Esophagus squamous epithelium (tissue), 5 donors: ENCODE data around the gene GATB. TPM values are rescaled to one million over a fixed set of nuclear protein-coding genes. Genes with fewer than 3 reads are reported as not detected.

Experiments
- DNase-seq: peaks from one replicate; lab custom pipeline; 2025; lab: John Stamatoyannopoulos, UW
- H3K27ac ChIP-seq, 4 donors: fragments of 200-600 bp; sonication (generic); one replicate each; pipeline ENCODE4 v1.5.1; 2016 to 2019; ENCODE audit warnings: mild to moderate bottlenecking in 1 of 4
- H3K27me3 ChIP-seq, 4 donors: fragments of 200-600 bp; sonication (generic); 1 replicate in 3 of 4; 2 replicates in 1 of 4; pipeline versions ENCODE4 v1.5.1 to v1.6.0; 2017 to 2021; ENCODE audit warnings: antibody characterized with exemption in 1 of 4
- H3K36me3 ChIP-seq, 3 donors: fragments of 200-600 bp; sonication (generic); one replicate each; pipeline ENCODE4 v1.5.1; 2016 to 2019
- H3K4me1 ChIP-seq, 3 donors: fragments of 200-600 bp; sonication (generic); one replicate each; pipeline ENCODE4 v1.5.1; 2017 to 2019
- H3K4me3 ChIP-seq, 4 donors: fragments of 200-600 bp; sonication (generic); 1 replicate in 3 of 4; 2 replicates in 1 of 4; pipeline ENCODE4 v1.5.1; 2016 to 2019; ENCODE audit warnings: mild to moderate bottlenecking in 2 of 4, moderate library complexity in 1 of 4
- H3K9me3 ChIP-seq, 3 donors: fragments of 200-600 bp; sonication (generic); one replicate each; pipeline ENCODE4 v1.5.1; 2016 to 2019
- POLR2A ChIP-seq, 4 donors: fragments of 450-650 bp; IDR thresholded peaks; one replicate each; pipeline ENCODE4 v1.6.1; 2017; ENCODE audit warnings: antibody characterized with exemption in 4 of 4, mild to moderate bottlenecking in 4 of 4, moderate library complexity in 3 of 4
- WGBS, 2 donors: methylation state at CpG; one replicate each; pipeline ENCODE4 v1.1.5; 2018; 5-methylcytosine and 5-hydroxymethylcytosine counted together
- intact Hi-C: fragments of 100-400 bp; cut with DNase I; formaldehyde crosslinking; loops from one replicate; pipeline ENCODE4 v1.15.0; 2022
- total RNA-seq, 4 donors: library from RNA; depleted of rRNA; stranded (reverse); fragments of >200 nt; gene quantifications; one replicate each; pipeline ENCODE4 v1.1.0, GENCODE V29; 2016
- TF ChIP-seq, protein P1 (sequence below), 6 experiments: fragments of 450-650 bp in 4 of 6; fragments of 200-600 bp in 2 of 6; sonication (generic) in 2 of 6; IDR thresholded peaks; one replicate each; pipeline ENCODE4 v1.5.1; 2016 to 2019; ENCODE audit warnings: antibody characterized with exemption in 6 of 6, mild to moderate bottlenecking in 4 of 6, moderate library complexity in 4 of 6
- donor health status: DM: yes; HTN: yes; CAD: no.

The GATB gene
- total RNA-seq, 4 donors from 2014 or later = 13.4 to 29.8 (median 24.2) TPM

DNA sequence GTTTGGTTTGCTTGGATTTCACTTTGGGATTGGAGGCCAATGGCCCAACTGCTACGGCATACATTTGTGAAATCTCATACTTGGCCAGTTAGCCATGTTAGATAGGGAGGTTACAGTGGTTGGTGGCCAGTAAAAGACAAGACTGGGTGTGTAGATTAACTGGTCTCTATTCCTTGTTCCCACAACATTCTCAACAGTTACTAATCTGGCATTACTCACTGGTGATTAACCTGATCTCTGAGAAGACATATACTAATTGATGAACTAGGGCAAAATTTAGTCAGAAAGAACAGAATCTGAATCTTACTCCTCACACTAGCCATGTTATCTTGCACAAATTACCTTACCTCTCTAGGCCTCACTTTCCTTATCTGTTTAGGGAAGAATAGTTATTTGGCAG is 33.4 kb downstream of the GATB start:
- Histone ChIP-seq H3K27me3 (no peaks in the 10 kb centered on the region), H3K9me3 (no peaks in the 10 kb centered on the region), H3K27ac (peak overlapping the region in 1 of 4 donors; percentile 15), H3K4me3 (no peak overlapping the region), H3K36me3 (peaks cover 0 to 4% (median 0%) of the 10 kb centered on the region in 3 donors), H3K4me1 (peaks cover 7 to 11% (median 10%) of the 10 kb centered on the region in 3 donors)
- DNase-seq = no peak
- 81 to 82% methylated on average over 1 of the region's 1 CpG for WGBS, 2 donors
- no peak for TF ChIP-seq POLR2A (IDR thresholded peaks at IDR 0.05)
- TF ChIP-seq, protein P1, sequence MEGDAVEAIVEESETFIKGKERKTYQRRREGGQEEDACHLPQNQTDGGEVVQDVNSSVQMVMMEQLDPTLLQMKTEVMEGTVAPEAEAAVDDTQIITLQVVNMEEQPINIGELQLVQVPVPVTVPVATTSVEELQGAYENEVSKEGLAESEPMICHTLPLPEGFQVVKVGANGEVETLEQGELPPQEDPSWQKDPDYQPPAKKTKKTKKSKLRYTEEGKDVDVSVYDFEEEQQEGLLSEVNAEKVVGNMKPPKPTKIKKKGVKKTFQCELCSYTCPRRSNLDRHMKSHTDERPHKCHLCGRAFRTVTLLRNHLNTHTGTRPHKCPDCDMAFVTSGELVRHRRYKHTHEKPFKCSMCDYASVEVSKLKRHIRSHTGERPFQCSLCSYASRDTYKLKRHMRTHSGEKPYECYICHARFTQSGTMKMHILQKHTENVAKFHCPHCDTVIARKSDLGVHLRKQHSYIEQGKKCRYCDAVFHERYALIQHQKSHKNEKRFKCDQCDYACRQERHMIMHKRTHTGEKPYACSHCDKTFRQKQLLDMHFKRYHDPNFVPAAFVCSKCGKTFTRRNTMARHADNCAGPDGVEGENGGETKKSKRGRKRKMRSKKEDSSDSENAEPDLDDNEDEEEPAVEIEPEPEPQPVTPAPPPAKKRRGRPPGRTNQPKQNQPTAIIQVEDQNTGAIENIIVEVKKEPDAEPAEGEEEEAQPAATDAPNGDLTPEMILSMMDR (IDR thresholded peaks at IDR 0.05) = no peak
- intact Hi-C loops = no loop called here

DNA sequence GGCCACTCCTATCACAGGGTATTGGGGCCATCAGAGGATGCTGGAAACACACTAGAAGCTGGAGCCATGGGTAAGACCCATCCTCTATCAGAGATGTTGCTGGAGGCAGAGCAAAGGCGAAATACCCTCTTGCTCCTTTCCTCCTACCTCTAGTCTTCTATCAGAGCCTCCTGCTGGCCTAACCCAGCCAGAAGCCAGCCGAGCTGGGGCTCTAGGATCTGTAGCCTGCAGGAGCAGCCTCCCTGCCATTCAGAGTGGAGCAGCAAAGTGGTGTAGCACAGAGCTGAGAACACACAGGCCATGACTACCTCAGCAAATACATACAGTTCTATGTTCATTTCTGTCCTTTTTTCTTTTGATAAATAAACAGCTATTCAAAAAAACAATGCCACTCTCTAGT is 35.7 kb downstream of the GATB start:
- DNase-seq = no peak
- no peaks in the 10 kb centered on the region for H3K27me3 ChIP-seq
- WGBS, 2 donors = 85 to 100% methylated on average over 2 of the region's 2 CpGs
- H3K27ac ChIP-seq = no peak overlapping the region
- TF ChIP-seq, protein P1 (IDR thresholded peaks at IDR 0.05) = no peak
- TF ChIP-seq POLR2A (IDR thresholded peaks at IDR 0.05) = no peak
- H3K4me1 ChIP-seq = peaks cover under 1 to 7% (median 6%) of the 10 kb centered on the region in 3 donors
- no peaks in the 10 kb centered on the region for H3K9me3 ChIP-seq
- no peak overlapping the region for H3K4me3 ChIP-seq
- H3K36me3 ChIP-seq = peaks cover 0 to 6% (median 0%) of the 10 kb centered on the region in 3 donors
- intact Hi-C loops = no loop called here

DNA sequence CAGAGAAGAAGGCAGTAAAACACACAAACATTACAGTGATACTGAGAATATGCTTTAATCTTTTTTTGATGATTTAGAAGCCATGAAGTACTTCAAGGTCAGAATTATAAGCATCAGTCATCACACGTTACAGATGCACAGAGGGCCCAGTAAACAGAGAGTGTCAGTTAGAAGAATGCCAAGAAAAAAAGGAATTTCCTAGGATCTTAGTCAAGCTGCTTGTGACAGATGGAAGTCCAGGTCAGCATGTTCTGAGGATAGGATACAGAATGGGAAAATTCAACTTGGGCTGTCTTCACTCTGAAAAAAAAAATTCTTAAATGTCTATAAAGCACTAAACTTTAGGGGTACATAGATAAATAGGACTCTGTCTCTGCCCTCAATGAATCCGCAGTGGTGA is 38.9 kb downstream of the GATB start:
- WGBS, 2 donors = 93 to 94% methylated on average over 2 of the region's 2 CpGs
- intact Hi-C loops = no loop called here
- no peak for TF ChIP-seq POLR2A (IDR thresholded peaks at IDR 0.05)
- TF ChIP-seq, protein P1 (IDR thresholded peaks at IDR 0.05) = no peak
- no peaks in the 10 kb centered on the region for H3K27me3 ChIP-seq
- H3K4me1 ChIP-seq = peaks cover 0 to 26% (median 0%) of the 10 kb centered on the region in 3 donors
- H3K4me3 ChIP-seq = no peak overlapping the region
- H3K9me3 ChIP-seq = no peaks in the 10 kb centered on the region
- H3K27ac ChIP-seq = no peak overlapping the region
- H3K36me3 ChIP-seq = peaks cover 0 to 11% (median 0%) of the 10 kb centered on the region in 3 donors
- DNase-seq = no peak

DNA sequence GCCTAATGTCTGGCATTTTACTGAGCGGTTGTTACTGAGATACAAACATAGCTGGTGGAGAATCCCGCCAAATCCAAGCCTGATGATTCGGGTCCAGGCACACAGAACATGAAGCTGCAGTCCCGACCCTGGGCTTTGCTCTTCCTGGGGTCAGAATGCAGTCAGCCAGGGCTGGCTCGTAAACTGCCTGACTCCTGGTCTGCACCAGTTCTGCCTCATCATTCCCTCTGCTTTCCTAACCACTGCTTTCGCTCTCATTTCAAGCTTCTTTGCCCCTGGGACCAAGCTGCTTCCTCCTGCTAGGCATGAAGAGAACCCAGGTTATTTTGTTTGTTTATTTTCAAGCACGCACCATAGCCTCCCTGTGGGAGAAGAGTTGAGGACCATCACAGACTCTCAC is 39.3 kb downstream of the GATB start:
- intact Hi-C loops = no loop called here
- H3K27ac ChIP-seq = no peak overlapping the region
- peaks cover 0 to 26% (median 0%) of the 10 kb centered on the region in 3 donors for H3K4me1 ChIP-seq
- no peak overlapping the region for H3K4me3 ChIP-seq
- TF ChIP-seq POLR2A (IDR thresholded peaks at IDR 0.05) = no peak
- TF ChIP-seq, protein P1 (IDR thresholded peaks at IDR 0.05) = no peak
- DNase-seq = no peak
- peaks cover 0 to 11% (median 0%) of the 10 kb centered on the region in 3 donors for H3K36me3 ChIP-seq
- 80% methylated on average over 5 to 7 of the region's 7 CpGs for WGBS, 2 donors
- no peaks in the 10 kb centered on the region for H3K9me3 ChIP-seq
- no peaks in the 10 kb centered on the region for H3K27me3 ChIP-seq

DNA sequence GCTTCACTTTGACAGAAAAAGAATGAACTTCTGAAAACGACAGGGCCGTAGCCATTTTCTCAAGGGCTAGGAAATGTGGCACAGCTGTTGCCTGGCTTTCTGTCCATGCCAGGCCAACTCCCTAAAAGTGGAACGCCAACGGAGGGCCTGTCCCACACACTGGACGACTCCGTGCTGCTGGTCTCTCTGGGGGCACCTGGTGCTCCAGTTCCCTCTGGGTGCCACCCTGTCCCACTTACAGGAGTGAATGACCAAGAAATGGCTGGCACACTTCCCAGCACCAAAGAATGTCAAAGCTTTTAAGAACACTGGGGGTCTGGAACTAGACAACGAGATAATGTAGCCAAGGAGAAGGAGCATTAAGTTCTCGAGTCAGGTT is 40.9 kb downstream of the GATB start:
- Histone ChIP-seq H3K4me3 (no peak overlapping the region), H3K36me3 (peaks cover 0 to 23% (median 0%) of the 10 kb centered on the region in 3 donors), H3K4me1 (peaks cover 0 to 26% (median 0%) of the 10 kb centered on the region in 3 donors), H3K9me3 (no peaks in the 10 kb centered on the region), H3K27ac (peak overlapping the region in 1 of 4 donors; percentile 38), H3K27me3 (no peaks in the 10 kb centered on the region)
- TF ChIP-seq POLR2A (IDR thresholded peaks at IDR 0.05) = no peak
- TF ChIP-seq, protein P1 (IDR thresholded peaks at IDR 0.05) = no peak
- no peak for DNase-seq
- 94 to 95% methylated on average over 8 of the region's 8 CpGs for WGBS, 2 donors
- intact Hi-C loops = no loop called here
